GM19397 (cell line): Measurements from ENCODE around the gene KDM4B.
A peak's percentile ranks its signal among the peaks of the same experiment; 100 is the strongest.
"Not testable (repeated sequence)": the region's sequence is repeated elsewhere in the genome, so short reads cannot be mapped to it uniquely, and the experiment has no call there.

ENCODE experiments used
- ATAC-seq: cut with Tn5 transposase; IDR thresholded peaks from one replicate; pipeline ENCODE4 v1.9.1; 2021; ENCODE audit warnings: mild to moderate bottlenecking, moderate library complexity; ENCODE audit not compliant: unreplicated experiment

Gene KDM4B

DNA sequence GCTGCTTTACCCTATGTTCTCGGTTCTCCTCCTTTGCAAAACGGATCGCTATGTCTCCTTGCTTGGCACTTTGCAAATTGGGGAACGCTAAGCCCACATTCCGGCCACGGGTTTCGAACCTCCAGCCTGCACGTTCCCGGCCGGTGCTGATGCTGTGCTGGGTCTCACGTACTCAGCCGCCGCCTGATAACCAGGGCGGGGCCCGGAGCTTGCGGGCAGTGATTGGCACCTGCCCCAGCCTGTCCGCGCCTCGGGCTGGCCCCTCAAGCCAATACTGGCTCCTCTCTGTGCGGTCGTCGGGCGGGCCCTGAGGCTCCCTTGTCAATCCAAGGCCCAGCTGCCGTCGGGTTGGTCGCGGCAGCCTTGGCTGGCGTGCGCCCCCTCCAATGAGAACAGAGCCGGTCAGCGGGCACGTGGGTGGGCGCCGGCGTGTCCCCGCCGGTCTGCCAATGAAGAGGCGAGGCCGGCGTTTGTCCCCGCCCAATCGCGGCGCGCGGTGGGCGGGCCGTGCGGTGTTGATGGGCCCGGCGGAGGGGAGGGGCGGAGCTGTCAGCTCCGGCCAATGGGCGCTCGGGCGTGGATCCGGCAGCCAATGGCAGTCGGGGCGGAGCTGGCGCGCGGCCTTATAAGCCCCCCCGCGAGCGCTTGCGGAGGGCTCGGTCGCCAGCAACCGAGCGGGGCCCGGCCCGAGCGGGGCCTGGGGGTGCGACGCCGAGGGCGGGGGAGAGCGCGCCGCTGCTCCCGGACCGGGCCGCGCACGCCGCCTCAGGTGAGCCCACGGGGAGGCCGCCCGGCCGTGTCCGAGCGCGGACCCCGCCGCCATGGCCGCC, at the start of gene KDM4B:
Gene KDM4B, plus strand, starts transcription at position 652 of the 830 bp plus-strand sequence. CDS start 63,778 bp downstream, outside the sequence.
- peak; percentile 87 for ATAC-seq

GRCh38 chr19:4922530-4923275, 46.2 kb upstream of the KDM4B start:
- no peak for ATAC-seq

DNA sequence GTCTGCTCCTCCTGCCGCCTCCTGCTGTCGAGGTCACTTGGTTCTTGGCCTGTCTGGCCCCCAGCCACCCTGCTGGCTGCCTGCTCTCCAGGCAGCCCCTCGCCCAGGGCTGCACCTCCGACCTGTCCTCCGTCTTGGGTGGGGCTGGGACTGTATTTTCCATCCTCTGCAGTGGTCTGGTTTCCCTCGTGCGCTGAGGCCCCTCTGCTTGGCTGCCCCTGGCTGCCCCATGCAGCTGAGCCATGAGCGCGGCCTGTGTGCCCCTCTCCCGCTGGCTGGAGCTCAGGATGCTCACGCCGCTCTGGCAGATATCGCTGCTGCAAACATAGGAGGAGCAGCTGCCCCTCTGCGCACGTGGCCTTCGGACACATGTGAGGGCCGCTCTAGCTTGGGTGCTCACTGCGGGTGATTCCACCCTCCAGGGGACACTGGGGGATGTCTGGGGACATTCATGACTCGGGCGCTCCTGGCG, 45.6 kb upstream of the KDM4B start:
- no peak for ATAC-seq

GRCh38 chr19:4929186-4929585, 39.7 kb upstream of the KDM4B start:
- no peak for ATAC-seq

GRCh38 chr19:4930664-4931063, 38.2 kb upstream of the KDM4B start:
- ATAC-seq = no peak

- no peak for ATAC-seq
These were observed 36.2 kb upstream of the KDM4B start for GRCh38 chr19:4932711-4933110.

GRCh38 chr19:4933528-4933927, 35.4 kb upstream of the KDM4B start:
- no peak for ATAC-seq

GRCh38 chr19:4935444-4935843, 33.5 kb upstream of the KDM4B start:
- ATAC-seq = no peak

GRCh38 chr19:4937060-4937459, 31.9 kb upstream of the KDM4B start:
- no peak for ATAC-seq

- not testable (repeated sequence) for ATAC-seq
These were observed 30.5 kb upstream of the KDM4B start for GRCh38 chr19:4938461-4938860.

GRCh38 chr19:4939466-4939865, 29.4 kb upstream of the KDM4B start:
- no peak for ATAC-seq

DNA sequence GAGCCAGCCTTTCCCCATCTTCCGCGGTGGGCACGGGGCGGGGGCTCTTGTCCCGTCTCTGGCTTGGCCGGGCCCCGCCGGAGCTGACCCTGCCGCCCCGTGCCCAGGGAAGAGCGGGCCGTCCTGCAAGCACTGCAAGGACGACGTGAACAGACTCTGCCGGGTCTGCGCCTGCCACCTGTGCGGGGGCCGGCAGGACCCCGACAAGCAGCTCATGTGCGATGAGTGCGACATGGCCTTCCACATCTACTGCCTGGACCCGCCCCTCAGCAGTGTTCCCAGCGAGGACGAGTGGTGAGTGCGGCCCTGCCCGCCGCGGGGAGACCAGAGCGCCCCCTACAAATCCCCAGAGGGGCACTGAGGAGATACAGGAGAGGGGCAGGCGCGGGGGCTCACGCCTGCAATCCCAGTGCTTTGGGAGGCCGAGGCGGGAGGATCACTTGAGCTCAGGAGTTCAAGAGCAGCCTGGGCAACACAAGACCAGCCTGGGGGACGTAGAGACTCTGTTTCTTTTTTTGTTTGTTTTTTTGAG, 27.2 kb upstream of the KDM4B start:
- ATAC-seq = not testable (repeated sequence)

GRCh38 chr19:4950650-4951049, 18.3 kb upstream of the KDM4B start:
- ATAC-seq = not testable (repeated sequence)

- no peak for ATAC-seq
These were observed 17.3 kb upstream of the KDM4B start for GRCh38 chr19:4951656-4952055.

DNA sequence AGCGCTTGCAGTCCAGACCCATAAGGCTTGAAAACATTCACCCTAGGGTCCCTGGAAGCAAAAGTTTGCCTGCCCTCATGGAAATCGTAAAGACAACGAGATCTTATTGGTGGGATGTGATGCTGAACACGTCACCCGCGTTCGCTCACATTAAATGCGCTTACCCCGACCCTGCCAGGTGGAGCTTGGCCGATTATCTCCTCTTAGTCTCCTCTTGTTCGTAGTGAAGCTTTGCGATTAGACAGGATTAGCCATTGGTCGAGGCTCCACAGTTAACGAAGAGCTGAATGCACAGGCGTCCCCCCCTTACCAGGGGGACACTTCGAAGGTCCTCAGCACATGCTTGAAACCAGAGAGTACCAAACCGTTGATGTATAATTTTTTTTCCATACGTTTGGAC, 16.0 kb upstream of the KDM4B start:
- ATAC-seq = no peak

DNA sequence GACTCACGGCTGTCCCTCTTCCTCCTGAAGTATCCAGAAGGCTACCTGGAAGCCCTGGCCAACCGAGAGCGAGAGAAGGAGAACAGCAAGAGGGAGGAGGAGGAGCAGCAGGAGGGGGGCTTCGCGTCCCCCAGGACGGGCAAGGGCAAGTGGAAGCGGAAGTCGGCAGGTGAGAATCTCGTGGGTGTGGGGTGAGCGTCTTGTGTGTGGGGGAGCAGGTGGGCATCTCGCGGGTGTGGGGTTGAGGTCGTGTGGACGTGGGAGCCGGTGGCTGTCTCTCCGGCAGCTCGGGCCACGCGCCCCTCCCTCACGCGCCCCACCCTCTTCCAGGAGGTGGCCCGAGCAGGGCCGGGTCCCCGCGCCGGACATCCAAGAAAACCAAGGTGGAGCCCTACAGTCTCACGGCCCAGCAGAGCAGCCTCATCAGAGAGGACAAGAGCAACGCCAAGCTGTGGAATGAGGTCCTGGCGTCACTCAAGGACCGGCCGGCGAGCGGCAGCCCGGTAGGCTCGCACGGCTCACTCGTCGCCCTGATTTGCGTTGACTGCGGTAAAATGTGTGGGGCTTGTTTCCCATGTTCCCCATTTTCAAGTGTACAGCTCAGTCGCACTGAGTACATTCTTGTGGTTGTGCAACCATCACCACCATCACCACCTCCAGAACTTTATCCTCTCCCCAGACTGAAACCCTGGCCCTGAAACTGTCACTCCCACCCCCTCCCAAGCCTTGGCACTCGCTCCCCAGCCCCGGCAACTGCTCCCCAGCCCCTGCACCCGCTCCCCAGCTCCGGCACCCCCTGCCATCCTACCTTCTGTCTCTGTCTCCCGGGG, 14.4 kb upstream of the KDM4B start:
- not testable (repeated sequence) for ATAC-seq

- ATAC-seq = no peak
These were observed 13.6 kb upstream of the KDM4B start for GRCh38 chr19:4955274-4955673.

DNA sequence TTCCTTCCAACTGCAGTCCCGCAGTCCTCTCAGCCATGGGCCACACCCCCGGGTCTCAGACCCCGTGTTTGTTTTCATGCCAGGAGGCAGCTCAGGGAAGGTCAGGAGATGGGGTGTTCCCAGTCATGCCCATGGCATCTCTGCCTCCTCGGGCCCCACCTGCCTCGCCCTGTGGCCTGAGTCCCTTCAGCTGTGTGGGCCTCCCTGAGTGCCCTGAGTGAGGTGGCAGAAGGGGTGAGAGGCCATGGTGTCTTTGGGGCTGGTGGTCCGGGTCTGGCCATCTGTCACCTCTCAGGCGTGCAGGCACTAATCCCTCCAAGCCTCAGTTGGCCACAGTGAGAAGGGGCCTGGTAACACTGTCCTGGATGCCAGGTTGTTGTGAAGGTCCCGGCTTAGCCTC, 10.9 kb upstream of the KDM4B start:
- ATAC-seq = no peak

DNA sequence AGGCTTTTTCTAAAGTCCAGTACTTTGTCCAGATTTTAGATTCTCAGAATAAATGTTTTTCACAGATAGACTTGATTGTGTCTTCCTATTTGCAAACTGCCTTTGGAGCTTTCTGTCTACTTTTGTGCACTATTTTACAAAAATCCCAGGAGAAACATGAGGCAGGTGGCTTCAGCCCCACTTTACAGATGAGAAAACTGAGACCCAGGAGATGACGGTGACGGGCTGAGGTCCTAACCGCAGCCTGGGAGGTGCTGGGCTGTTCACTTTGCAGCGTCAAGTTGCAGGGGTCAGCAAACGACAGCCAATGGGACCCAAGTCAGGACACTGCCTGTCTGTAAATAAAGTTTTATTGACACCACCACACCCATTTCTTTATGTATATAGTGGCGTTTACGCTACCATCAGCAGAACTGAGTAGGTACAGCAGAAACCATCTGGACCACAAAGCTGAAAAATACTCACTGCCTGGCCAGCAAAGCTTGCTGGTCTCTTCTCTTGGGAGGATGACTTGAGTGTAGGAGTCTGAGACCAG, 6.8 kb upstream of the KDM4B start:
- ATAC-seq = no peak

GRCh38 chr19:4965061-4965460, 3.9 kb upstream of the KDM4B start:
- ATAC-seq = no peak

GRCh38 chr19:4966591-4966990, 2.3 kb upstream of the KDM4B start:
- ATAC-seq = no peak
